ENCODE measurements around the gene MKNK2. TPM values are rescaled to one million over a fixed set of nuclear protein-coding genes. Genes with fewer than 3 reads are reported as not detected.

The MKNK2 gene
- total RNA-seq, 1 donor from 2014 or later, result 123 TPM

- H3K36me3 Mint-ChIP-seq (ENCODE audit: low read depth), result no peaks in the 10 kb centered on the region
- H3K27me3 Mint-ChIP-seq (ENCODE audit: low read depth), result no peaks in the 10 kb centered on the region
- H3K27ac Mint-ChIP-seq (ENCODE audit: unreplicated experiment), result peak overlapping the region; percentile 50
- no peaks in the 10 kb centered on the region for H3K9me3 Mint-ChIP-seq
- TF ChIP-seq CTCF (conservative IDR thresholded peaks at IDR 0.05), result no peak
- peaks cover 10% of the 10 kb centered on the region for H3K4me1 Mint-ChIP-seq
- peak overlapping the region; percentile 82 for H3K4me3 Mint-ChIP-seq
- no peak for DNase-seq (ENCODE audit: low read depth, low spot score)
Measured at GRCh38 chr19:2051773-2052704, 995 bp upstream of the MKNK2 start.

GRCh38 chr19:2050349-2050990, 574 bp downstream of the MKNK2 start:
- Mint-ChIP-seq H3K27ac (ENCODE audit: unreplicated experiment) (no peak overlapping the region), H3K9me3 (no peaks in the 10 kb centered on the region), H3K36me3 (ENCODE audit: low read depth) (no peaks in the 10 kb centered on the region), H3K27me3 (ENCODE audit: low read depth) (no peaks in the 10 kb centered on the region), H3K4me3 (peak overlapping the region; percentile 89), H3K4me1 (peaks cover 7% of the 10 kb centered on the region)
- DNase-seq (ENCODE audit: low read depth, low spot score), result no peak
- TF ChIP-seq CTCF (conservative IDR thresholded peaks at IDR 0.05), result no peak

- Mint-ChIP-seq H3K4me3 (peak overlapping the region; percentile 89), H3K27ac (ENCODE audit: unreplicated experiment) (peak overlapping the region; percentile 86), H3K36me3 (ENCODE audit: low read depth) (no peaks in the 10 kb centered on the region), H3K27me3 (ENCODE audit: low read depth) (no peaks in the 10 kb centered on the region), H3K4me1 (peaks cover 5% of the 10 kb centered on the region), H3K9me3 (no peaks in the 10 kb centered on the region)
- TF ChIP-seq CTCF (conservative IDR thresholded peaks at IDR 0.05), result no peak
- DNase-seq (ENCODE audit: low read depth, low spot score), result no peak
Measured at GRCh38 chr19:2049741-2050348, 1.2 kb downstream of the MKNK2 start.

GRCh38 chr19:2048959-2049740, 1.9 kb downstream of the MKNK2 start:
- H3K27ac Mint-ChIP-seq (ENCODE audit: unreplicated experiment), result no peak overlapping the region

More at GRCh38 chr19:2048959-2049740, 1.9 kb downstream of the MKNK2 start:
- H3K27me3 Mint-ChIP-seq (ENCODE audit: low read depth), result no peaks in the 10 kb centered on the region
- no peak for TF ChIP-seq CTCF (conservative IDR thresholded peaks at IDR 0.05)
- no peaks in the 10 kb centered on the region for H3K9me3 Mint-ChIP-seq
- H3K4me1 Mint-ChIP-seq, result peaks cover 5% of the 10 kb centered on the region
- DNase-seq (ENCODE audit: low read depth, low spot score), result no peak
- no peaks in the 10 kb centered on the region for H3K36me3 Mint-ChIP-seq (ENCODE audit: low read depth)
- peak overlapping the region; percentile 89 for H3K4me3 Mint-ChIP-seq

All from neural crest cell (in vitro differentiated cells).